OCI-LY1 (cell line): ENCODE data around the gene DRC1.

ENCODE experiments used
- H2AFZ ChIP-seq: fragments of 200-600 bp; sonication (generic), shearing (Covaris generic); 2 replicates; pipeline ENCODE4 v1.6.0; 2014; ENCODE audit warnings: antibody characterized with exemption, mild to moderate bottlenecking, low read length
- H3F3A ChIP-seq: fragments of 200-600 bp; sonication (generic), shearing (Covaris generic); 2 replicates; pipeline ENCODE4 v1.6.0; 2014; ENCODE audit warnings: mild to moderate bottlenecking, antibody characterized with exemption, low read length, moderate library complexity; ENCODE audit not compliant: insufficient read depth
- H3K27ac ChIP-seq: fragments of 200-600 bp; sonication (generic); 2 replicates; pipeline ENCODE4 v1.5.1; 2014; ENCODE audit warnings: low read length, mixed run types, mild to moderate bottlenecking, low read depth; ENCODE audit not compliant: poor library complexity, severe bottlenecking
- H3K27me3 ChIP-seq: fragments of 200-600 bp; sonication (generic); 2 replicates; pipeline ENCODE4 v1.6.0; 2014; ENCODE audit warnings: antibody characterized with exemption, mild to moderate bottlenecking, low read length, moderate library complexity; ENCODE audit not compliant: insufficient read depth
- H3K36me3 ChIP-seq: fragments of 200-600 bp; sonication (generic); 2 replicates; pipeline ENCODE4 v1.6.1; 2014; ENCODE audit warnings: mild to moderate bottlenecking, antibody characterized with exemption, low read length, moderate library complexity, mixed read lengths; ENCODE audit not compliant: insufficient read depth
- H3K4me1 ChIP-seq: fragments of 200-600 bp; sonication (generic); 2 replicates; pipeline ENCODE4 v1.5.1; 2014; ENCODE audit warnings: mild to moderate bottlenecking, low read length, moderate library complexity; ENCODE audit not compliant: insufficient read depth, severe bottlenecking
- H3K4me2 ChIP-seq: fragments of 200-600 bp; sonication (generic), shearing (Covaris generic); 2 replicates; pipeline ENCODE4 v1.6.1; 2014; ENCODE audit warnings: low read length
- H3K4me3 ChIP-seq: fragments of 200-600 bp; sonication (generic); 2 replicates; pipeline ENCODE4 v1.5.1; 2014; ENCODE audit warnings: low read length, low read depth, mild to moderate bottlenecking, mixed read lengths; ENCODE audit not compliant: poor library complexity, severe bottlenecking
- H3K79me2 ChIP-seq: fragments of 200-600 bp; shearing (Covaris generic); 2 replicates; pipeline ENCODE4 v1.6.1; 2016; ENCODE audit warnings: mixed run types, low read length, mixed read lengths; ENCODE audit not compliant: insufficient read depth
- H3K9ac ChIP-seq: fragments of 200-600 bp; sonication (generic), shearing (Covaris generic); 2 replicates; pipeline ENCODE4 v1.6.1; 2014; ENCODE audit warnings: mild to moderate bottlenecking, low read length, mixed read lengths
- H3K9me2 ChIP-seq: fragments of 200-600 bp; sonication (generic), shearing (Covaris generic); 2 replicates; pipeline ENCODE4 v1.6.1; 2014; ENCODE audit warnings: low read depth, mild to moderate bottlenecking, low read length, mixed read lengths
- H3K9me3 ChIP-seq: fragments of 200-600 bp; shearing (Covaris generic); 2 replicates; pipeline ENCODE4 v1.6.1; 2014; ENCODE audit warnings: low read length, mixed read lengths
- H4K20me1 ChIP-seq: fragments of 200-600 bp; sonication (generic), shearing (Covaris generic); 2 replicates; pipeline ENCODE4 v1.6.0; 2016; ENCODE audit warnings: mild to moderate bottlenecking, low read length; ENCODE audit not compliant: insufficient read depth
- CTCF ChIP-seq: fragments of 200-600 bp; sonication (generic), shearing (Covaris generic); IDR thresholded peaks from 2 replicates; pipeline ENCODE4 v1.5.1; 2017; ENCODE audit warnings: mild to moderate bottlenecking, antibody characterized with exemption, low read length, moderate library complexity, mixed read lengths
- EZH2 ChIP-seq: fragments of 200-600 bp; sonication (generic), shearing (Covaris generic); IDR thresholded peaks from 2 replicates; pipeline ENCODE4 v1.8.0; 2017; ENCODE audit warnings: borderline replicate concordance, mixed run types, mild to moderate bottlenecking, antibody characterized with exemption, low read length, moderate library complexity, mixed read lengths

Gene DRC1

GRCh38 chr2:26454561-26455001, 52.9 kb downstream of the DRC1 start:
- Histone ChIP-seq H3K79me2 (no peaks in the 10 kb centered on the region), H3K36me3 (no peaks in the 10 kb centered on the region), H4K20me1 (no peaks in the 10 kb centered on the region), H3K9me3 (no peaks in the 10 kb centered on the region), H3K9me2 (no peaks in the 10 kb centered on the region), H3K4me2 (no peak overlapping the region), H3K4me3 (no peak overlapping the region), H3K27ac (no peak overlapping the region), H3K27me3 (peaks cover 5% of the 10 kb centered on the region; the same call in 1 of the 2 replicates), H2AFZ (no peak overlapping the region), H3F3A (no peaks in the 10 kb centered on the region), H3K9ac (no peak overlapping the region), H3K4me1 (no peaks in the 10 kb centered on the region)
- no peak for TF ChIP-seq CTCF
- TF ChIP-seq EZH2, result no peak

- Histone ChIP-seq H2AFZ (no peak overlapping the region), H3K27ac (no peak overlapping the region), H3K9ac (no peak overlapping the region), H4K20me1 (no peaks in the 10 kb centered on the region), H3K27me3 (peaks cover 5% of the 10 kb centered on the region; the same call in 1 of the 2 replicates), H3K36me3 (no peaks in the 10 kb centered on the region), H3F3A (no peaks in the 10 kb centered on the region), H3K9me2 (no peaks in the 10 kb centered on the region), H3K79me2 (no peaks in the 10 kb centered on the region), H3K4me2 (no peak overlapping the region), H3K4me3 (no peak overlapping the region), H3K4me1 (no peaks in the 10 kb centered on the region), H3K9me3 (no peaks in the 10 kb centered on the region)
- TF ChIP-seq EZH2 (no peak), CTCF (no peak)
Measured at GRCh38 chr2:26455037-26455669, 53.4 kb downstream of the DRC1 start.

GRCh38 chr2:26455670-26456439, 54.1 kb downstream of the DRC1 start:
- Histone ChIP-seq H3K27me3 (peaks cover 5% of the 10 kb centered on the region; the same call in 1 of the 2 replicates), H3K4me3 (no peak overlapping the region), H2AFZ (no peak overlapping the region), H3K9me2 (no peaks in the 10 kb centered on the region), H3K9ac (no peak overlapping the region), H3K36me3 (no peaks in the 10 kb centered on the region), H3K9me3 (no peaks in the 10 kb centered on the region), H3F3A (no peaks in the 10 kb centered on the region), H3K4me2 (no peak overlapping the region), H3K27ac (no peak overlapping the region), H3K79me2 (no peaks in the 10 kb centered on the region), H4K20me1 (no peaks in the 10 kb centered on the region), H3K4me1 (no peaks in the 10 kb centered on the region)
- TF ChIP-seq EZH2 (no peak), CTCF (no peak)
